ENCODE results near the gene RAET1L. TPM values are rescaled to one million over a fixed set of nuclear protein-coding genes. Genes with fewer than 3 reads are reported as not detected.
"Not testable (repeated sequence)": the region's sequence is repeated elsewhere in the genome, so short reads cannot be mapped to it uniquely, and the experiment has no call there.

RAET1L gene
- total RNA-seq, 4 donors from 2014 or later = not detected

DNA sequence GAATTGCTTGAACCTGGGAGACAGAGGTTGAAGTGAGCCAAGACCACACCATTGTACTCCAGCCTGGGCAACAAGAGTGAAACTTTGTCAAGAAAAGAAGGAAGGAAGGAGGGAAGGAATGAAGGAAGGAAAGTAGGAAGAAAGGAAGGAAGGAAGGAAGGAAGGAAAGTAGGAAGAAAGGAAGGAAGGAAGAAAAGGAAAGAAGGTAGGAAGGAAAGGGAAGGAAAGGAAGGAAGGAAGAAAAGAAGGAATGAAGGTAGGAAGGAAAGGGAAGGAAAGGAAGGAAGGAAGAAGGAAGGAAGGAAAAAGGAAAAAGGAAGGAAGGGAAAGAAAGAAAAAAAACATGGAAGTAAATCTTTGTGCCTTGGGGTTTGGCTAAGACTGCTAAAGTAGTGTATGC is 49.9 kb downstream of the RAET1L start:
- Histone ChIP-seq H3K36me3 (no peaks in the 10 kb centered on the region), H3K4me1 (no peaks in the 10 kb centered on the region), H3K9me3 (no peaks in the 10 kb centered on the region), H3K4me3 (no peak overlapping the region), H3K27me3 (peaks cover 77% of the 10 kb centered on the region), H3K27ac (no peak overlapping the region)
- in situ Hi-C loops (cut with MboI; ENCODE audit: low pct_ligation_motif_present in 1 of 4, low pct_unique_long_range_greater_than_20kb in 1 of 4, low sequenced_read_pairs in 3 of 4) (no loop called here), intact Hi-C loops (cut with DNase I; ENCODE audit: low total_unique reads) (no loop called here)
- no peak for DNase-seq
- no peak for TF ChIP-seq EP300 (IDR thresholded peaks at IDR 0.05; ENCODE audit: low read depth)
- TF ChIP-seq POLR2AphosphoS5 (IDR thresholded peaks at IDR 0.05) = no peak
- no peak for TF ChIP-seq POLR2A (IDR thresholded peaks at IDR 0.05)
- TF ChIP-seq, protein P1, sequence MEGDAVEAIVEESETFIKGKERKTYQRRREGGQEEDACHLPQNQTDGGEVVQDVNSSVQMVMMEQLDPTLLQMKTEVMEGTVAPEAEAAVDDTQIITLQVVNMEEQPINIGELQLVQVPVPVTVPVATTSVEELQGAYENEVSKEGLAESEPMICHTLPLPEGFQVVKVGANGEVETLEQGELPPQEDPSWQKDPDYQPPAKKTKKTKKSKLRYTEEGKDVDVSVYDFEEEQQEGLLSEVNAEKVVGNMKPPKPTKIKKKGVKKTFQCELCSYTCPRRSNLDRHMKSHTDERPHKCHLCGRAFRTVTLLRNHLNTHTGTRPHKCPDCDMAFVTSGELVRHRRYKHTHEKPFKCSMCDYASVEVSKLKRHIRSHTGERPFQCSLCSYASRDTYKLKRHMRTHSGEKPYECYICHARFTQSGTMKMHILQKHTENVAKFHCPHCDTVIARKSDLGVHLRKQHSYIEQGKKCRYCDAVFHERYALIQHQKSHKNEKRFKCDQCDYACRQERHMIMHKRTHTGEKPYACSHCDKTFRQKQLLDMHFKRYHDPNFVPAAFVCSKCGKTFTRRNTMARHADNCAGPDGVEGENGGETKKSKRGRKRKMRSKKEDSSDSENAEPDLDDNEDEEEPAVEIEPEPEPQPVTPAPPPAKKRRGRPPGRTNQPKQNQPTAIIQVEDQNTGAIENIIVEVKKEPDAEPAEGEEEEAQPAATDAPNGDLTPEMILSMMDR (IDR thresholded peaks at IDR 0.05) = no peak

DNA sequence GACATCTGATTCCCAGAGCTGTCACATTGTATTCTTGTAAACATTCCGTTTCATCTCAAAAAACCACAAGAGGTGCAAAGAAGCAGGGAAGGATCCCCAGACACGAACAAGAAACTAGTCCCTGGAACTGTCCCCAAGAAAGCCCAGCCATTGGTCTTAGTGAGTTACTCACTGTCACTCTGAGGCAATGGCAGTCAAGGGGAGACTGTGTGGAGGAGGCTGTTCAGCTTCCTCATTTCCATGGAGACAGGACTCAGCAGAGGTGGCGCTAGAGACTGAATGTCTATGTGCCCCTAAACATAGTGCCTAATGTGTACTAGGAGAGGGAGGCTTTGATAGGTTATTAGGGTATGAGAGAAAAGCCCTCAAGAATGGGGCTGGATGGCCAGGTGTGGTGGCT is 50.5 kb downstream of the RAET1L start:
- 44% methylated on average over 3 of the region's 3 CpGs; no CpG with 5 or more reads in 1 of the 2 donors for WGBS, 2 donors (ENCODE audit: low coverage in 1 of 2)
- H3K4me3 ChIP-seq = no peak overlapping the region
- in situ Hi-C loops (cut with MboI; ENCODE audit: low pct_ligation_motif_present in 1 of 4, low pct_unique_long_range_greater_than_20kb in 1 of 4, low sequenced_read_pairs in 3 of 4) = no loop called here

DNA sequence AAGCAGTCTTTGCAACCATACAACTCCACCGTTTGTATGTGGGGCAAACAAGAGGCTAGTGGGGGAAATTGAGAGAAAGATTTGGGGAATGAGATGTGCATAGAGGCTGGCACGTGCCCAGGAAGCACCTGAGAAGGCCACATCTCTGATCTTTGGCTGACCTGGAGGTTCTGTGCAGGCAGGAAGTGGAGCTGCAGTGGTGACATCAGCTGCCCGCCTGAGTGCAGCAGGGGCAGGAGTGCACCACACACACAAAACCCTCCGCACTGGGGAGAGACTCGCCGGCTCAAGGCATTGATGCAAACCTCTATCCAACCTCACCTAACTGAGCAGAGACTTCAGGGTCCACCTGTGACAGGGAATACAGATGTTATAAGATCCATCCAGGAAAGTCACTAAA is 50.9 kb downstream of the RAET1L start:
- H3K4me1 ChIP-seq; H3K4me3 ChIP-seq; H3K27ac ChIP-seq; H3K36me3 ChIP-seq; DNase-seq; intact Hi-C loops (cut with DNase I; ENCODE audit: low total_unique reads); H3K9me3 ChIP-seq; in situ Hi-C loops (cut with MboI; ENCODE audit: low pct_ligation_motif_present in 1 of 4, low pct_unique_long_range_greater_than_20kb in 1 of 4, low sequenced_read_pairs in 3 of 4): not testable (repeated sequence)
- H3K27me3 ChIP-seq = peaks cover 77% of the 10 kb centered on the region
- WGBS, 2 donors (ENCODE audit: low coverage in 1 of 2) = 37 to 58% methylated on average over 3 to 6 of the region's 6 CpGs

More for the DNA sequence above, 50.5 kb downstream of the RAET1L start:
- TF ChIP-seq POLR2A (IDR thresholded peaks at IDR 0.05) (no peak), EP300 (IDR thresholded peaks at IDR 0.05; ENCODE audit: low read depth) (no peak), POLR2AphosphoS5 (IDR thresholded peaks at IDR 0.05) (no peak)
- TF ChIP-seq, protein P1 (IDR thresholded peaks at IDR 0.05) = no peak
- intact Hi-C loops (cut with DNase I; ENCODE audit: low total_unique reads) = no loop called here
- no peaks in the 10 kb centered on the region for H3K4me1 ChIP-seq
- H3K9me3 ChIP-seq = no peaks in the 10 kb centered on the region
- H3K27ac ChIP-seq = no peak overlapping the region
- no peak for DNase-seq
- H3K27me3 ChIP-seq = peaks cover 77% of the 10 kb centered on the region
- no peaks in the 10 kb centered on the region for H3K36me3 ChIP-seq

DNA sequence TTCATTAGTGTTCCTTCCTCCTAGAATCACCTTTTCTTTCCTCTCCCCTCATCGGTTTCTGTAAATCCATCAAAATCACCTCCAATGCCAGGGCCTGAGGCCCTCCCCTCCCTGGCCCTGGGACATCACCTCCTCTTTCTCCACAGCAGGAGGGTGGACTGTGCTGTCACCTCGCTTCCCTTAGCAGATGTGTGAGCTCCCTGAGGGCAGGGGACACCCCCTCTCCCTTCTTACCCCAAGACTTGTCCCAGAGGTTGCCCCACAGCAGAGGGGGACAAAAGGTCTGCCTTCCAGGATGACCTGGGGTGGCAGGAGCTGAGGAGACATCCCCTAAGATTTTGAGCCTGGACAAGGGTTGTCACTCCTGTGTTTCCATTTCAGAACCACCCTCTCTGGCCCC is 55.7 kb downstream of the RAET1L start:
- in situ Hi-C loops (cut with MboI; ENCODE audit: low pct_ligation_motif_present in 1 of 4, low pct_unique_long_range_greater_than_20kb in 1 of 4, low sequenced_read_pairs in 3 of 4) = no loop called here
- 74 to 83% methylated on average over 1 to 2 of the region's 2 CpGs for WGBS, 2 donors (ENCODE audit: low coverage in 1 of 2)

DNA sequence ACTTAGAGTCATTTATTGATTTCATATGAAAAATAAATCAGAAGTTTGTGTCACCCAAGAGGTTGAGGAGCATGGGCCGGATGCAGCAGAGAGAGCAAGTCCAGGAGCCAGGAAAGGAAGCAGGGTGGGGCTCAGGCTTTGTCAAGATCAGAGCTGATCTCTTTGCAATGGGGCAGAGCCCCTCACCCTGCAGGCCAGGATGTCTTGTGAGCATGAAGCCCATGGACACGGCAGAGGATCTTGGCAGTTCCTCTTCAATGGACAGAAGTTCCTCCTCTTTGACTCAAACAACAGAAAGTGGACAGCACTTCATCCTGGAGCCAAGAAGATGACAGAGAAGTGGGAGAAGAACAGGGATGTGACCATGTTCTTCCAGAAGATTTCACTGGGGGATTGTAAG is 56.4 kb downstream of the RAET1L start:
- in situ Hi-C loops (cut with MboI; ENCODE audit: low pct_ligation_motif_present in 1 of 4, low pct_unique_long_range_greater_than_20kb in 1 of 4, low sequenced_read_pairs in 3 of 4); H3K27ac ChIP-seq; H3K4me3 ChIP-seq; H3K36me3 ChIP-seq; intact Hi-C loops (cut with DNase I; ENCODE audit: low total_unique reads); H3K9me3 ChIP-seq; DNase-seq: not testable (repeated sequence)
- H3K4me1 ChIP-seq = peaks cover 11 to 15% (median 15%) of the 10 kb centered on the region in 4 donors
- 75% methylated on average over 2 of the region's 2 CpGs; no CpG with 5 or more reads in 1 of the 2 donors for WGBS, 2 donors (ENCODE audit: low coverage in 1 of 2)
- peaks cover 90% of the 10 kb centered on the region for H3K27me3 ChIP-seq

More for the DNA sequence above, 55.7 kb downstream of the RAET1L start:
- H3K27ac ChIP-seq = no peak overlapping the region
- no peak overlapping the region for H3K4me3 ChIP-seq
- H3K27me3 ChIP-seq = peaks cover 90% of the 10 kb centered on the region
- TF ChIP-seq POLR2A (IDR thresholded peaks at IDR 0.05) (no peak), EP300 (IDR thresholded peaks at IDR 0.05; ENCODE audit: low read depth) (no peak), POLR2AphosphoS5 (IDR thresholded peaks at IDR 0.05) (no peak)
- TF ChIP-seq, protein P1 (IDR thresholded peaks at IDR 0.05) = no peak
- intact Hi-C loops (cut with DNase I; ENCODE audit: low total_unique reads) = no loop called here
- H3K4me1 ChIP-seq = peaks cover 6 to 8% (median 7%) of the 10 kb centered on the region in 4 donors
- no peak for DNase-seq
- H3K36me3 ChIP-seq = no peaks in the 10 kb centered on the region
- no peaks in the 10 kb centered on the region for H3K9me3 ChIP-seq

Other genes with a start within 250 kb of the RAET1L start
- gene LRP11, start 161.2 kb downstream of the RAET1L start, total RNA-seq = 10 to 100 TPM in 3 of 4 donors, 1 to 10 TPM in 1; 2.2 to 50.5 (median 21.2) TPM
- gene RAET1E, start 127.4 kb downstream of the RAET1L start, total RNA-seq = not detected
- not detected for gene RAET1G, start 102.4 kb downstream of the RAET1L start, total RNA-seq
- not detected for gene ULBP2, start 83.5 kb downstream of the RAET1L start, total RNA-seq
- not detected for gene ULBP1, start 61.6 kb downstream of the RAET1L start, total RNA-seq
- gene ULBP3, start 43.6 kb upstream of the RAET1L start, total RNA-seq = 1 to 10 TPM in 1 of 4 donors, under 1 TPM in 1, not detected in 2; 0.79 to 2.0 TPM
- gene PPP1R14C, start 117.5 kb upstream of the RAET1L start, total RNA-seq = 10 to 100 TPM in 3 of 4 donors, 1 to 10 TPM in 1; 1.2 to 64.5 (median 38.8) TPM